ENCODE data around the gene CYSTM1.

CYSTM1 gene

DNA sequence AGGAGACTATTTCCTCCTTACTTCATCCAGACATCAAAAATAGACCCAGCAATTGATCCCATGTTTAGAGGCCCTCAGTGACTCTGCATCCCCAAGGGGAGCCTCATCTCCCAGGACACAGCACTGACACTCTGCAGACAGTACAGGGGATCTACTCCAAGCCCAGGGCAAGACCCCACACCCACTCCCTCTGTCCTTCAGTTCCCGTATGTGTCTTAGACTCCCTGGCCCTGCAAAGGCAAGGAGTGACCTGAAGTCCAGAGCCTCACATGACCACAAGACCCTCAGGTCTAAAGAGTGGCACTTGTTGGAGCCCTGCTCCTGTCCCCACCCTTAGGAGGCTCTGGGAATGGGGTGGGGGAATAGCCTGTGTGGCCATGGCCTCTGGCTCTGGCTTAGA, 27.5 kb upstream of the CYSTM1 start:
- no peak overlapping the region for H3K27ac ChIP-seq (ENCODE audit: extremely low read depth, low read depth, low read length)
- H3K4me3 ChIP-seq (ENCODE audit: low read depth, low read length) = no peak overlapping the region
- POLR2A ChIA-PET = no interaction called here
- H3K4me1 ChIP-seq (ENCODE audit: control insufficient read depth, insufficient read depth, low read length) = no peaks in the 10 kb centered on the region; the same call in 1 of the 2 replicates
- CTCF ChIA-PET = interaction anchor here (0.7 to 10.4 kb wide), 5 partner anchors 8 to 73 kb away, joined by 3 to 109 read pairs (median 3); no protein-coding TSS in a partner anchor
- H3K9me3 ChIP-seq (ENCODE audit: control insufficient read depth, insufficient read depth, low read depth, low read length) = no peaks in the 10 kb centered on the region
- no peaks in the 10 kb centered on the region for H3K36me3 ChIP-seq (ENCODE audit: control insufficient read depth in 2 of 2, insufficient read depth in 1 of 2, low read length in 2 of 2)
- TF ChIP-seq ZNF112 (tag by site-specific recombination; IDR thresholded peaks at IDR 0.05) = no peak
- TF ChIP-seq ZNF558 (tag by site-specific recombination; IDR thresholded peaks at IDR 0.05) = no peak
- no peak for TF ChIP-seq ZNF174 (tag by site-specific recombination; IDR thresholded peaks at IDR 0.05)
- no peak for TF ChIP-seq ZNF133 (tag by site-specific recombination; IDR thresholded peaks at IDR 0.05)
- TF ChIP-seq ZNF677 (tag by site-specific recombination; IDR thresholded peaks at IDR 0.05) = no peak
- no peak for TF ChIP-seq ZNF658 (tag by site-specific recombination; IDR thresholded peaks at IDR 0.05)
- TF ChIP-seq GLIS2 (tag by site-specific recombination; IDR thresholded peaks at IDR 0.05) = no peak

DNA sequence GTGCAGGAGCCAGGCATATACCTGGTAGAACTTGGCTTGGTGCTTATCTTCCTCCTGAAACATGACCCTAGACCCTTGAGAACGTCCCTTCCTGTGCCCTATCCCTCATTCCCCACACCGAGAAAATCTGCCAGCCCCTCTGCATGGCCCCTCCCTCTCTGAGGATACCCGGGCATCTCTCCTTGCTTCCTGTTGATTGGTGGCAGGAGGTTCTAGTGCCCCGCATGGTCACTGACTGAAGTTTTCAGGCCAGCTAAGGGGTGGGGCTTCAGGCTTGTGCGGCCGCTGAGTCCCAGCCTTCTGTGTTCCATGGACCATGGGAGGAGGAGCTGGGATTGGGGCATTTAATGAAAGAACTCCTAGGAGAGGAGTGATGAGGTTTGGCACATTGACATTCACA, 26.5 kb upstream of the CYSTM1 start:
- POLR2A ChIA-PET = no interaction called here
- CTCF ChIA-PET = interaction anchor here (0.8 to 10.4 kb wide), 3 partner anchors 7 to 74 kb away, joined by 3 to 109 read pairs (median 52); no protein-coding TSS in a partner anchor

DNA sequence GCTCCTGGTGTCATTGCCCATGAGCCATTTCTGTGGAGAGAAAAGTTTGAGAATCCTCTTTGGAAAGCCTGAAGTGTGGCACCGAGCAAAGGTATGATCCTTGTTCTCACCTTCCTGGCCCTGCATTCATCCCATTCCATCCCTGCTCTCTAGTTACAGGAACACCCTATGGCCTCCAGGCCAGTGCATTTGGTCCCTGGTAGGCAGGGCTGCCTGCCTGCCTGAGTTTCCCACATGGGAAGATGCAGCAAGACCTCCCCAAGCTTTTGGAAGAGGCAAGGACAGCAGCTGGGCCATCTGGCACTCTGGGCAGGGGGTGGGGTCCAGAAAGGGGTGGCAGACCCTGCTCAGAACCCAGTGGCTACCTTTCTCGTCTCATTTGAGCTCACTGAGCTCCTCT, 24.8 kb upstream of the CYSTM1 start:
- H3K36me3 ChIP-seq (ENCODE audit: control insufficient read depth in 2 of 2, insufficient read depth in 1 of 2, low read length in 2 of 2) = no peaks in the 10 kb centered on the region
- no peak overlapping the region for H3K4me3 ChIP-seq (ENCODE audit: low read depth, low read length)
- CTCF ChIA-PET = interaction anchor here (0.6 to 10.4 kb wide), 5 partner anchors 9 to 384 kb away, joined by 3 to 109 read pairs (median 3); no protein-coding TSS in a partner anchor
- peak; percentile 21; the same call in 1 of the 2 replicates for TF ChIP-seq GLIS1 (tag by site-specific recombination; IDR thresholded peaks at IDR 0.05)
- TF ChIP-seq, protein P1, sequence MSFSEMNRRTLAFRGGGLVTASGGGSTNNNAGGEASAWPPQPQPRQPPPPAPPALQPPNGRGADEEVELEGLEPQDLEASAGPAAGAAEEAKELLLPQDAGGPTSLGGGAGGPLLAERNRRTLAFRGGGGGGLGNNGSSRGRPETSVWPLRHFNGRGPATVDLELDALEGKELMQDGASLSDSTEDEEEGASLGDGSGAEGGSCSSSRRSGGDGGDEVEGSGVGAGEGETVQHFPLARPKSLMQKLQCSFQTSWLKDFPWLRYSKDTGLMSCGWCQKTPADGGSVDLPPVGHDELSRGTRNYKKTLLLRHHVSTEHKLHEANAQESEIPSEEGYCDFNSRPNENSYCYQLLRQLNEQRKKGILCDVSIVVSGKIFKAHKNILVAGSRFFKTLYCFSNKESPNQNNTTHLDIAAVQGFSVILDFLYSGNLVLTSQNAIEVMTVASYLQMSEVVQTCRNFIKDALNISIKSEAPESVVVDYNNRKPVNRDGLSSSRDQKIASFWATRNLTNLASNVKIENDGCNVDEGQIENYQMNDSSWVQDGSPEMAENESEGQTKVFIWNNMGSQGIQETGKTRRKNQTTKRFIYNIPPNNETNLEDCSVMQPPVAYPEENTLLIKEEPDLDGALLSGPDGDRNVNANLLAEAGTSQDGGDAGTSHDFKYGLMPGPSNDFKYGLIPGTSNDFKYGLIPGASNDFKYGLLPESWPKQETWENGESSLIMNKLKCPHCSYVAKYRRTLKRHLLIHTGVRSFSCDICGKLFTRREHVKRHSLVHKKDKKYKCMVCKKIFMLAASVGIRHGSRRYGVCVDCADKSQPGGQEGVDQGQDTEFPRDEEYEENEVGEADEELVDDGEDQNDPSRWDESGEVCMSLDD (tag by site-specific recombination; IDR thresholded peaks at IDR 0.05) = no peak
- no peak overlapping the region for H3K27ac ChIP-seq (ENCODE audit: extremely low read depth, low read depth, low read length)
- no peaks in the 10 kb centered on the region; the same call in 1 of the 2 replicates for H3K4me1 ChIP-seq (ENCODE audit: control insufficient read depth, insufficient read depth, low read length)
- H3K9me3 ChIP-seq (ENCODE audit: control insufficient read depth, insufficient read depth, low read depth, low read length) = no peaks in the 10 kb centered on the region
- POLR2A ChIA-PET = interaction anchor here (0.5 kb wide), 1 partner anchor 172 kb away, joined by 5 read pairs; no protein-coding TSS in a partner anchor

More for the DNA sequence above, 26.5 kb upstream of the CYSTM1 start:
- Histone ChIP-seq H3K4me1 (ENCODE audit: control insufficient read depth, insufficient read depth, low read length) (no peaks in the 10 kb centered on the region; the same call in 1 of the 2 replicates), H3K27ac (ENCODE audit: extremely low read depth, low read depth, low read length) (no peak overlapping the region), H3K4me3 (ENCODE audit: low read depth, low read length) (no peak overlapping the region), H3K9me3 (ENCODE audit: control insufficient read depth, insufficient read depth, low read depth, low read length) (no peaks in the 10 kb centered on the region), H3K36me3 (ENCODE audit: control insufficient read depth in 2 of 2, insufficient read depth in 1 of 2, low read length in 2 of 2) (no peaks in the 10 kb centered on the region)
- TF ChIP-seq ZNF335 (tag by site-specific recombination; conservative IDR thresholded peaks at IDR 0.05) = peak; percentile 62
- no peak for TF ChIP-seq ZNF19 (tag by site-specific recombination; IDR thresholded peaks at IDR 0.05; ENCODE audit: low read depth)
- 0 out of 2 replicates have a peak, but pooled peaks have one; percentile 23 for TF ChIP-seq SP3 (tag by site-specific recombination; IDR thresholded peaks at IDR 0.05)
- TF ChIP-seq SP2 (tag by site-specific recombination; IDR thresholded peaks at IDR 0.05) = peak; percentile 68
- peak; percentile 29; the same call in 1 of the 2 replicates for TF ChIP-seq SCRT2 (tag by site-specific recombination; IDR thresholded peaks at IDR 0.05)

DNA sequence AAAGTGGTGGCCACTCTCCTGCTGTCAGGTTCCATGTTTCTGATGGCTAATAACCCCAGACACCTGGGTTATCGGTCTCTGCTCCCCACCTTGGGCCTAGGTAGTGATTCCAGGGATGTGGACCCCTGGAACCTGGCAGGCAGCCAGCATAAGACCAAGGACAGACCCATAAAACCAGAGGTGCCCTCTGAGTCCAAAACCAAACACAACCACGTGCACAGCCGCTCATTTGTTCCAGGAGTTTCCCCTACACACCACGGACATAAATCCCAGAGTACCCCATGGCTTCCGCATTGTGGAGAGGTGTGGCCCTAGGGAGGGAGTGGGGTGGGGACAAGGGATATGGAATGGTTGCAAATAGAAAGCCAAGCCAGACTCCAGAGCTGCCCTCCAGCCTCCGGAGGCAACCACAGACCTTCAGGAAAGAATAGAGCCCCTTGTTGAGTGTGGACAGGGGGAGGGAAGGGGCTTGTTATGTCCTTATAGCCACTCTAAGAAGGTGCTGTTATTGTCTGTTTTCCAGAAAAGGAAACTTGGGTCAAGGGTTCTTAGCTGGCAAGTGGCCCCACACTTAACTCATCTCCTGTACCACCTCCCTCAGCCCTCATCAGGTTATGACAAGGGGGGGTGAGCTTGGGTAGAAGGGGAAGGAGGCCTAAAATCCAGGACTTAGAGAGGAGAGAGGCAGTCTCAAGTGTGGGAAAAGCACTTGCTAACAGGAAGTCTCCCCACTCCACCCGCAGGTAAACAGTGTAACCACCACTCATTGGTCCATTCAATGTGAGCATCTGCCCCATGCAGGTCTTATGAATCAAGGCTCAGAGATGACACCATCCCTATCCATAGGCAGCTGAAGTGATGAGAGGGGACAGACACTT, 23.6 kb upstream of the CYSTM1 start:
- CTCF ChIA-PET = interaction anchor here (0.6 to 10.4 kb wide), 7 partner anchors 6 to 1387 kb away, joined by 3 to 109 read pairs (median 5); no protein-coding TSS in a partner anchor
- Histone ChIP-seq H3K9me3 (ENCODE audit: control insufficient read depth, insufficient read depth, low read depth, low read length) (no peaks in the 10 kb centered on the region), H3K4me3 (ENCODE audit: low read depth, low read length) (no peak overlapping the region), H3K36me3 (ENCODE audit: control insufficient read depth in 2 of 2, insufficient read depth in 1 of 2, low read length in 2 of 2) (no peaks in the 10 kb centered on the region), H3K27ac (ENCODE audit: extremely low read depth, low read depth, low read length) (no peak overlapping the region), H3K4me1 (ENCODE audit: control insufficient read depth, insufficient read depth, low read length) (no peaks in the 10 kb centered on the region; the same call in 1 of the 2 replicates)
- TF ChIP-seq, protein P2, sequence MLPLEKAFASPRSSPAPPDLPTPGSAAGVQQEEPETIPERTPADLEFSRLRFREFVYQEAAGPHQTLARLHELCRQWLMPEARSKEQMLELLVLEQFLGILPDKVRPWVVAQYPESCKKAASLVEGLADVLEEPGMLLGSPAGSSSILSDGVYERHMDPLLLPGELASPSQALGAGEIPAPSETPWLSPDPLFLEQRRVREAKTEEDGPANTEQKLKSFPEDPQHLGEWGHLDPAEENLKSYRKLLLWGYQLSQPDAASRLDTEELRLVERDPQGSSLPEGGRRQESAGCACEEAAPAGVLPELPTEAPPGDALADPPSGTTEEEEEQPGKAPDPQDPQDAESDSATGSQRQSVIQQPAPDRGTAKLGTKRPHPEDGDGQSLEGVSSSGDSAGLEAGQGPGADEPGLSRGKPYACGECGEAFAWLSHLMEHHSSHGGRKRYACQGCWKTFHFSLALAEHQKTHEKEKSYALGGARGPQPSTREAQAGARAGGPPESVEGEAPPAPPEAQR (tag by site-specific recombination; IDR thresholded peaks at IDR 0.05) = no peak
- TF ChIP-seq ZNF10 (tag by site-specific recombination; IDR thresholded peaks at IDR 0.05) (0 out of 2 replicates have a peak, but pooled peaks have one; percentile 47), ZNF571 (tag by site-specific recombination; IDR thresholded peaks at IDR 0.05) (no peak), ZIC2 (tag by site-specific recombination; IDR thresholded peaks at IDR 0.05) (0 out of 2 replicates have a peak, but pooled peaks have one; percentile 6), ZNF501 (tag by site-specific recombination; IDR thresholded peaks at IDR 0.05) (no peak), ZNF239 (tag by site-specific recombination; IDR thresholded peaks at IDR 0.05) (no peak), ZNF416 (tag by site-specific recombination; IDR thresholded peaks at IDR 0.05) (no peak)
- POLR2A ChIA-PET = no interaction called here
